SK-N-SH (cell line): ENCODE measurements around the gene TBX18. TPM values are rescaled to one million over a fixed set of nuclear protein-coding genes. Genes with fewer than 3 reads are reported as not detected.

ENCODE experiments used
- CTCF ChIA-PET: fragments of 300-600, 350-600 bp; formaldehyde crosslinking; extraction: SDS; loops from one replicate; lab custom pipeline; 2021; lab: Yijun Ruan, JAX
- POLR2A ChIA-PET: fragments of 350-600 bp; sonication (Branson Sonifier 250); formaldehyde crosslinking; extraction: SDS; loops from one replicate; lab custom pipeline; 2020; ENCODE audit warnings: antibody characterized with exemption, inconsistent platforms; lab: Yijun Ruan, JAX
- DNase-seq: peaks from one replicate; pipeline ENCODE4 v3.0.0; 2012
- H2AFZ ChIP-seq: fragments of 200-600 bp; sonication (generic); 2 replicates; pipeline ENCODE4 v1.8.1; 2016; ENCODE audit warnings: antibody characterized with exemption, mild to moderate bottlenecking, low read depth
- H3F3A ChIP-seq: fragments of 200-600 bp; sonication (generic); replicated peaks from 2 replicates; pipeline ENCODE3; 2016; ENCODE audit warnings: antibody characterized with exemption, mild to moderate bottlenecking; ENCODE audit not compliant: insufficient read depth
- H3K27ac ChIP-seq, 2 experiments: fragments of 200-500 bp in 1 of 2; fragments of 200-600 bp in 1 of 2; sonication (Bioruptor generic) in 1 of 2; sonication (generic), shearing (Covaris generic) in 1 of 2; 2 replicates each; pipeline versions ENCODE4 v1.5.1 to v1.6.1; 2014 to 2016; ENCODE audit warnings: low read depth in 2 of 2, inconsistent platforms in 1 of 2, low read length in 1 of 2, mild to moderate bottlenecking in 1 of 2, mixed read lengths in 1 of 2
- H3K27me3 ChIP-seq: fragments of 200-600 bp; sonication (generic), shearing (Covaris generic); 2 replicates; pipeline ENCODE4 v1.6.1; 2016; ENCODE audit warnings: mixed run types; ENCODE audit not compliant: insufficient read depth
- H3K36me3 ChIP-seq, 2 experiments: fragments of 200-500 bp in 1 of 2; fragments of 200-600 bp in 1 of 2; sonication (Bioruptor generic) in 1 of 2; sonication (generic) in 1 of 2; replicated peaks in 1 of 2; 2 replicates each; pipeline versions ENCODE3 to v1.5.1; 2014 to 2016; ENCODE audit warnings: low read length in 1 of 2, mild to moderate bottlenecking in 1 of 2; ENCODE audit not compliant: insufficient read depth in 2 of 2, control insufficient read depth in 1 of 2
- H3K4me1 ChIP-seq, 2 experiments: fragments of 200-500 bp in 1 of 2; fragments of 200-600 bp in 1 of 2; sonication (Bioruptor generic) in 1 of 2; sonication (generic), shearing (Covaris generic) in 1 of 2; 2 replicates each; pipeline versions ENCODE4 v1.5.1 to v1.6.1; 2014 to 2016; ENCODE audit warnings: low read depth in 1 of 2, low read length in 1 of 2, mixed run types in 1 of 2; ENCODE audit not compliant: insufficient read depth in 2 of 2, control insufficient read depth in 1 of 2
- H3K4me2 ChIP-seq: fragments of 200-600 bp; sonication (generic), shearing (Covaris generic); 2 replicates; pipeline ENCODE4 v1.6.1; 2017; ENCODE audit warnings: mixed run types
- H3K4me3 ChIP-seq, 2 experiments: fragments of 200-500 bp in 1 of 2; fragments of 200-600 bp in 1 of 2; sonication (Bioruptor generic) in 1 of 2; sonication (generic), shearing (Covaris generic) in 1 of 2; 2 replicates each; pipeline versions ENCODE4 v1.5.1 to v1.8.1; 2014 to 2016; ENCODE audit warnings: low read depth in 2 of 2, inconsistent platforms in 1 of 2, low read length in 1 of 2, mild to moderate bottlenecking in 1 of 2, mixed read lengths in 1 of 2, moderate library complexity in 1 of 2
- H3K79me2 ChIP-seq: fragments of 200-600 bp; sonication (generic); 2 replicates; pipeline ENCODE4 v1.8.1; 2017; ENCODE audit warnings: mild to moderate bottlenecking; ENCODE audit not compliant: insufficient read depth
- H3K9ac ChIP-seq: fragments of 200-600 bp; sonication (generic); 2 replicates; pipeline ENCODE4 v1.6.1; 2017; ENCODE audit warnings: mixed run types
- H3K9me2 ChIP-seq: fragments of 200-600 bp; sonication (generic); 2 replicates; pipeline ENCODE4 v1.6.1; 2017; ENCODE audit warnings: mixed run types
- H3K9me3 ChIP-seq: fragments of 200-600 bp; sonication (generic); 2 replicates; pipeline ENCODE4 v1.6.1; 2017; ENCODE audit warnings: mixed run types, mild to moderate bottlenecking, moderate library complexity
- H4K20me1 ChIP-seq: fragments of 200-600 bp; sonication (generic); 2 replicates; pipeline ENCODE4 v1.6.1; 2017; ENCODE audit warnings: mild to moderate bottlenecking, mixed run types; ENCODE audit not compliant: insufficient read depth
- CHD2 ChIP-seq: fragments of 150-350 bp; IDR thresholded peaks from 2 replicates; pipeline ENCODE4 v1.6.1; 2018; ENCODE audit warnings: low read length; ENCODE audit not compliant: partially characterized antibody
- FOXJ3 ChIP-seq: sonication (generic); formaldehyde crosslinking; IDR thresholded peaks from 2 replicates; pipeline ENCODE4 v1.5.1; 2020; ENCODE audit warnings: mild to moderate bottlenecking, missing genetic modification reagents
- FOXM1 ChIP-seq: IDR thresholded peaks from 2 replicates; pipeline ENCODE4 v1.4.0; 2012; ENCODE audit warnings: low read depth, mild to moderate bottlenecking
- GABPA ChIP-seq: IDR thresholded peaks from 2 replicates; pipeline ENCODE4 v1.4.0; 2012; ENCODE audit warnings: low read depth, mild to moderate bottlenecking
- JUND ChIP-seq: IDR thresholded peaks from 2 replicates; pipeline ENCODE4 v1.4.0; 2012
- MEF2A ChIP-seq: IDR thresholded peaks from 2 replicates; pipeline ENCODE4 v1.4.0; 2012; ENCODE audit warnings: low read depth, borderline replicate concordance
- NFIC ChIP-seq: IDR thresholded peaks from 2 replicates; pipeline ENCODE4 v1.4.0; 2012; ENCODE audit warnings: borderline replicate concordance
- NRF1 ChIP-seq: IDR thresholded peaks from 2 replicates; pipeline ENCODE4 v1.6.1; 2012; ENCODE audit warnings: low read depth, mild to moderate bottlenecking, low read length
- RAD21 ChIP-seq: IDR thresholded peaks from 2 replicates; pipeline ENCODE4 v1.6.1; 2012; ENCODE audit warnings: mild to moderate bottlenecking, low read length
- RCOR1 ChIP-seq: fragments of 150-350 bp; IDR thresholded peaks from 2 replicates; pipeline ENCODE4 v1.6.1; 2017; ENCODE audit warnings: antibody characterized with exemption, low read length
- RFX5 ChIP-seq: IDR thresholded peaks from 2 replicates; pipeline ENCODE4 v1.6.1; 2012; ENCODE audit warnings: mild to moderate bottlenecking, improper control_type of control experiment, low read length
- SIN3A ChIP-seq: IDR thresholded peaks from 2 replicates; pipeline ENCODE4 v1.6.1; 2012; ENCODE audit warnings: low read depth, mild to moderate bottlenecking, low read length, moderate library complexity, borderline replicate concordance
- TAF1 ChIP-seq: IDR thresholded peaks from 2 replicates; pipeline ENCODE4 v1.6.1; 2012; ENCODE audit warnings: low read depth, mild to moderate bottlenecking, low read length, moderate library complexity, borderline replicate concordance
- TCF12 ChIP-seq: IDR thresholded peaks from 2 replicates; pipeline ENCODE4 v1.4.0; 2012
- WGBS: methylation state at CpG from one replicate; pipeline ENCODE4 v1.1.6; 2017; ENCODE audit warnings: low lambda C conversion rate; 5-methylcytosine and 5-hydroxymethylcytosine counted together
- polyA plus RNA-seq, 3 experiments: library from polyadenylated mRNA; depleted of rRNA; stranded (reverse); fragments of >200 nt; gene quantifications; 2 replicates each; pipeline ENCODE4 v1.2.3, GENCODE V29; 2012
- TF ChIP-seq, protein P1 (sequence below): IDR thresholded peaks from 2 replicates; pipeline ENCODE4 v1.6.1; 2012; ENCODE audit warnings: mild to moderate bottlenecking, low read depth, low read length, moderate library complexity

Gene TBX18
- polyA plus RNA-seq, 1 of the 3 experiments (the other 2 are of a cell fraction): 19.3 TPM

- no peaks in the 10 kb centered on the region for H3K9me2 ChIP-seq
- DNase-seq: no peak
- no peak overlapping the region for H3K9ac ChIP-seq
- 8% methylated on average over 2 of the region's 2 CpGs for WGBS
- POLR2A ChIA-PET: no interaction called here
- no peaks in the 10 kb centered on the region for H3K27me3 ChIP-seq
- no peaks in the 10 kb centered on the region for H3K9me3 ChIP-seq
- no peaks in the 10 kb centered on the region for H3F3A ChIP-seq
- H3K4me2 ChIP-seq: no peak overlapping the region
- TF ChIP-seq RAD21: no peak
- TF ChIP-seq SIN3A: no peak
- TF ChIP-seq JUND: no peak
- TF ChIP-seq TCF12: no peak
- TF ChIP-seq, protein P1, sequence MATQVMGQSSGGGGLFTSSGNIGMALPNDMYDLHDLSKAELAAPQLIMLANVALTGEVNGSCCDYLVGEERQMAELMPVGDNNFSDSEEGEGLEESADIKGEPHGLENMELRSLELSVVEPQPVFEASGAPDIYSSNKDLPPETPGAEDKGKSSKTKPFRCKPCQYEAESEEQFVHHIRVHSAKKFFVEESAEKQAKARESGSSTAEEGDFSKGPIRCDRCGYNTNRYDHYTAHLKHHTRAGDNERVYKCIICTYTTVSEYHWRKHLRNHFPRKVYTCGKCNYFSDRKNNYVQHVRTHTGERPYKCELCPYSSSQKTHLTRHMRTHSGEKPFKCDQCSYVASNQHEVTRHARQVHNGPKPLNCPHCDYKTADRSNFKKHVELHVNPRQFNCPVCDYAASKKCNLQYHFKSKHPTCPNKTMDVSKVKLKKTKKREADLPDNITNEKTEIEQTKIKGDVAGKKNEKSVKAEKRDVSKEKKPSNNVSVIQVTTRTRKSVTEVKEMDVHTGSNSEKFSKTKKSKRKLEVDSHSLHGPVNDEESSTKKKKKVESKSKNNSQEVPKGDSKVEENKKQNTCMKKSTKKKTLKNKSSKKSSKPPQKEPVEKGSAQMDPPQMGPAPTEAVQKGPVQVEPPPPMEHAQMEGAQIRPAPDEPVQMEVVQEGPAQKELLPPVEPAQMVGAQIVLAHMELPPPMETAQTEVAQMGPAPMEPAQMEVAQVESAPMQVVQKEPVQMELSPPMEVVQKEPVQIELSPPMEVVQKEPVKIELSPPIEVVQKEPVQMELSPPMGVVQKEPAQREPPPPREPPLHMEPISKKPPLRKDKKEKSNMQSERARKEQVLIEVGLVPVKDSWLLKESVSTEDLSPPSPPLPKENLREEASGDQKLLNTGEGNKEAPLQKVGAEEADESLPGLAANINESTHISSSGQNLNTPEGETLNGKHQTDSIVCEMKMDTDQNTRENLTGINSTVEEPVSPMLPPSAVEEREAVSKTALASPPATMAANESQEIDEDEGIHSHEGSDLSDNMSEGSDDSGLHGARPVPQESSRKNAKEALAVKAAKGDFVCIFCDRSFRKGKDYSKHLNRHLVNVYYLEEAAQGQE: no peak
- no peaks in the 10 kb centered on the region for H3K36me3 ChIP-seq
- no peaks in the 10 kb centered on the region for H4K20me1 ChIP-seq
- no peak overlapping the region for H2AFZ ChIP-seq
- no peaks in the 10 kb centered on the region; a peak in 1 of 4 replicates for H3K4me1 ChIP-seq
- no peak overlapping the region for H3K4me3 ChIP-seq
- H3K79me2 ChIP-seq: no peaks in the 10 kb centered on the region
- CTCF ChIA-PET: interaction anchor here (0.8 kb wide), 1 partner anchor 558 kb away, joined by 3 read pairs; no protein-coding TSS in a partner anchor
- H3K27ac ChIP-seq: no peak overlapping the region
Observed at GRCh38 chr6:84796343-84796742, 31.9 kb upstream of the TBX18 start.

- H3K9ac ChIP-seq: no peak overlapping the region
- H3K4me1 ChIP-seq: no peaks in the 10 kb centered on the region; a peak in 1 of 4 replicates
- no peaks in the 10 kb centered on the region for H3K9me2 ChIP-seq
- H3F3A ChIP-seq: no peaks in the 10 kb centered on the region
- no peaks in the 10 kb centered on the region for H3K9me3 ChIP-seq
- no peak overlapping the region for H3K4me3 ChIP-seq
- no peaks in the 10 kb centered on the region for H3K79me2 ChIP-seq
- ChIA-PET POLR2A (no interaction called here), CTCF (interaction anchor here (0.7 kb wide), 1 partner anchor 1014 kb away, joined by 3 read pairs; no protein-coding TSS in a partner anchor)
- no peak overlapping the region for H2AFZ ChIP-seq
- no peak overlapping the region for H3K4me2 ChIP-seq
- no peak overlapping the region for H3K27ac ChIP-seq
- no peak for DNase-seq
- no peaks in the 10 kb centered on the region for H4K20me1 ChIP-seq
- no peaks in the 10 kb centered on the region for H3K36me3 ChIP-seq
- TF ChIP-seq FOXJ3: no peak
- TF ChIP-seq FOXM1: no peak
- no peak for TF ChIP-seq NFIC
- TF ChIP-seq, protein P1: no peak
- TF ChIP-seq MEF2A: no peak
- no peak for TF ChIP-seq RCOR1
- TF ChIP-seq SIN3A: no peak
- TF ChIP-seq NRF1: no peak
- TF ChIP-seq TAF1: no peak
- TF ChIP-seq GABPA: no peak
- TF ChIP-seq RFX5: no peak
- TF ChIP-seq CHD2: no peak
- WGBS: 15% methylated on average over 1 of the region's 1 CpG
- H3K27me3 ChIP-seq: no peaks in the 10 kb centered on the region; the same call in none of the 2 replicates
Observed at GRCh38 chr6:84791927-84792326, 27.5 kb upstream of the TBX18 start.
